UCSD-AML1 (cell line): ENCODE data around the gene POP4.

Source experiments
- DNase-seq: peaks from one replicate; lab custom pipeline; 2025; ENCODE audit not compliant: unreplicated experiment; lab: John Stamatoyannopoulos, UW

The POP4 gene

DNA sequence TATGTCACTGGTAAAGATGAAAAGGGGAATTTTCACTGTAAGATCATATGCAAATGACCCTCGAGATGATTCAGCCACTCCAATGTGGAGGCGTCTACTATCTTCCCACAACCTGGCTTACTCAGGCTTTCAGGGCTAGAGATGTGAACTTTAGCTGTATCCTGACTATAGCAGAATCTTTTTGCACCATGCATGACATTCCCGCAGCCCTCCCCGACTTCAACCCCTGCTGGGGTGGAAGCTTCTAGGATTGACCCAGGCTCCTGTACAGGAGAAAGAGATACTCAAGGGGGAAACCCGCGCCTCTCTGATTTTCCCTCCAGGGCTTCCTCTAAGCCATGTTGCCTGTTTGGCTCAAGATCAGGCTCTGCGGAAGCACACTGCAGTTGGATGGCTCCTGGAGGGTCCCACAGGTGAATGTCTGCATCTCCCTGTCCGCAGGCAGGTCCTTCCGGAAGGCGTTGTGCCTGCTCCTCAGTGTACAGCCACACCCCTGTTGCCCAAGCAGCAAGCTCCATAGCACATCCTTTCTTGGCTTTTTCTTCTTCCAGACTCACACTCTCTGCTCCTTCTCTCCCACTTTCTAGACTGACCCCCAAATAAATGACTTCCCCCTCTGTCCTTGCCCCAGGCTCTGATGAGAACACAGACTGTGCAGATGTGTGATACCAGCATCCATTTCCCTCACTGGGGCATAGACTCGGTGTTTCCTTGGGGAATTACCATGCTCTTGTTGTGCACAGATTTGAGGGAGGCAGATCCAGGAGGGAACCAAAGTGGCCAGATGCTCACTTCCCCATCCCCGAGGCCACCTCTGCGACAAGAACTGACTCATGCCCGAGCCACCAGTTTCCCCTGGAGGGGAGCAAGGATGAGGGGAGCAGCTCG lies 29.1 kb upstream of the POP4 start:
- DNase-seq, result no peak

DNA sequence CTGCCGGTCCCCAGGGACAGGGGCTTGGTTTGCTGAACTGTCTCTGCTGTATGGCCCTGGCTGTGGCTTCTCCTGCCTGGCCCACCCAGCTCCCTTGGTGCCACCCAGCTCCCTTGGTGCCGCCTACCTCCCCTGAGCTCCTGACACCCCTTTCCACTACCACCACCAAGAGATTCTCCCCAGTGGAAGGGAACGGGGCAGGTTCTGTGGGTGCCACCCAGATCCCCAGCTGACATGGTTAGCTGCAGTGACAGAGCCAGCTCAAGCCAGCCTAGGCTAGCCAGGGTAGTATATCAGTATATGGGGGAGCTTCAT lies 28.5 kb upstream of the POP4 start:
- no peak for DNase-seq

- no peak for DNase-seq
These were observed 27.7 kb upstream of the POP4 start for GRCh38 chr19:29578349-29578748.

DNA sequence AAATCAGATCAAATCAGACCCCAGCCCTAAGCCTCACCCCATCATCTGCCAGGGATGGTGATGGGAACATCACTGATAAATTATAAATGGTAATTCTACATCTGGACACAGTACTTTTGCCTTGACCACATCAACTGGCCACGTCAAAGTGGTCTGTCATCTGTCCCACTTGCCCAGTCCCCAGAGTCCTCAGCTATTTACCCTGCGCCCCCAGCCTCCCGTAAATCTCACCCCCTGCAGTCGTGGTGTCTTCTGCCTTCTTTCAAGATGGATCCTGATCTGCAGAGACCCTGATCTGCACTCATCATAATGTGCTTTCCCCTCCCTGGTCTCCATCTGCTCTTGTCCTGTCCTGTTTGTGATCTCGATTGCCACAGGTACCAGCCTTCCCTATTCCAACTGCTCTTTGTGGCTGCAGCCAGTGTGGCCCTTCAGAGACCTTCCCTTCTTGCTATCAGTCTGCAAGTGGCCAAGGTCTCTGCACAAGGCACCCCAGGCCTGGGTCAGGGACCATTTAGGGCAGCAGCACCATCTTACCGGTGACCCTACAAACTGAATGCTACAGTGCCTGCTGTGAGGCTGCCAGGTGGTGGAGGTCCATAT lies 26.7 kb upstream of the POP4 start:
- DNase-seq, result no peak

GRCh38 chr19:29581398-29581797 lies 24.7 kb upstream of the POP4 start:
- DNase-seq, result no peak

DNA sequence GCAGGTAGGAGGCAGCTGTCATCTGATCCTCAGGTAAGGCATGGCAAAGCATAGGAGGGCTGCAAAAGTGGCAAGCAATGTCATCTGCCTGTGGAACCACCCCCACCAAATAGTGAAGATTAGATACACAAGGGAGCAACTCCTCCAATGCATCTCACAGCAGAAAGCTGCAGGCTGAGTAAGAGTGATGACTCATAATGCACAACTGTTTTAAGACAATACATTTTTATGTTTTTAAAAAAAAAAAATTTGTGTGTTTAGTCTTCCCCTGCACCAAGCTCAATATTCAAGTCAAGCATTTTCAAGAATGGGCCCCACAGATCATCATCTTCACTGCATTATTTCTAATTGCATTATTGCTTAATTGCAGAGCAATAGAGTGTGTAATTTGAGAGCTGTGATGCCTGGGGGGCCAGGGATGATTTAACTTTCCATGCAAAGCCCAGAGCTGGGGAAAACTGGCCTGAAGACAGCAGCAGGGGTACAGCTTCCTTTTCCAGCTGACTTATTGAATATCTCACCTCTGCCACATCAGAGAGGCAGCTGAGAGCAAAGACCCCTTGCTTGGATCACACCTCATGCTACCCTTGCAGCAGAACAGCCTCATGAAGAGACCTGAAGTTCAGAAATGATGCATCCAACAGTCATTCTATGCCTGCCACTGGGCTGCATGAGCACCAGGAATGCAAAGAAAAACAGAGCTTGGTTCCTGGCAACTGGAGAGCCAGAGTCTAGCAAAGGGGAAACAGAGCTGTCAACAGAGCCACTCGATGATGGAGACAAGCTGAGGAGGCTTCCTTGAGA lies 22.7 kb upstream of the POP4 start:
- DNase-seq, result no peak

- no peak for DNase-seq
These were observed 19.7 kb upstream of the POP4 start for GRCh38 chr19:29586401-29586800.

GRCh38 chr19:29587059-29587458 lies 19.0 kb upstream of the POP4 start:
- no peak for DNase-seq

GRCh38 chr19:29587518-29587986 lies 18.5 kb upstream of the POP4 start:
- no peak for DNase-seq

GRCh38 chr19:29588095-29588494 lies 18.0 kb upstream of the POP4 start:
- DNase-seq, result no peak

- no peak for DNase-seq
These were observed 15.8 kb upstream of the POP4 start for GRCh38 chr19:29590278-29590677.

DNA sequence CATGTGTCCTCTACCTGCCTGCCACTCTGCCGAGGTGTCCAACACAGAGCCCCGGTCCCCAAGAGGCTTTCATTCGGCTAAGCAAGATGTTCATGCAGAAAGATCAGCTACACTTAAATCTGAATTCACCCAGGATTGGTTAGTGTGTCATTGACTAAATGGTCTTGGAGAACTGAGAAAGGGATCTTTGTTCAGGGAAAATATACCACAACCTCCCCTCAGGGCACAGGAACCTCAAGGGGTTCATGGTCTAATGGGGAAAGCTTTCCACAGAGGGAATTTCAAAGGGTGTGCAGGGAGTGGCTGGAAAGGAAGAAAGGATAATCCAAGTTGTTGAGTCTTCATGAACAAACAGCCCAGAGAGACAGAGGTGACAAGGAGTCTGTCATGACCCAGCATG lies 14.4 kb upstream of the POP4 start:
- no peak for DNase-seq

GRCh38 chr19:29593869-29594268 lies 12.2 kb upstream of the POP4 start:
- no peak for DNase-seq

- no peak for DNase-seq
These were observed 9.9 kb upstream of the POP4 start for GRCh38 chr19:29596080-29596727.

DNA sequence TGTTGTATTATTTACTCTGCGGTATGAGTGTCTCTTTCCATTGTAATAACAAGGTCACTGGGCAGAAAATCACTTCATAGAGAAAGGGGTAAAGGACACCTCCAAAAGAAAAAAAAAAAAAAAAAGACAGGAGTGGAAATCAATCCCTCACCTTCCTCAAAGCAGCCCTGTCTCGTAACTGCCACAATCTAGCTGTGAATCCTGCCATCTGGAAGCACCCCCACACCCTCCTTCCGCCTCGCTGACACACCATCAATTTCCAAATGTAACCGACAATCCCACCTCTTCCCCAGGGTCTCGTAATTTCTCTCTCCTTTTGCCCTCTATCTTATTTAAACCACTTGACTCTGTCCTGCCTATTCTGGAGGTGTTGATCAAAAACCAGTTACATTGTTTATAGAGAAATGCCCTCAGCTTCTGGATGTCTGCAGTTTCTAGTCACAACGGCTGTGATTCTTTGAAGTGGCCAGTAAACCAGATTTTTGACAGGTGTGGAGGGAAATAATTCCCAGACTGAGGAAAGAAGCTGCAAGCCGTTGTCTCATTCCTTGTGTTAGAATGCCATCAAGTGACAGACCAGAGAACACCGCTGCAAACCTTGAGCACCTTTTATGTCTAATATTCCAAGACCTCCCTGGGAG lies 9.1 kb upstream of the POP4 start:
- DNase-seq, result no peak

- DNase-seq, result no peak
These were observed 8.0 kb upstream of the POP4 start for GRCh38 chr19:29598036-29598435.

DNA sequence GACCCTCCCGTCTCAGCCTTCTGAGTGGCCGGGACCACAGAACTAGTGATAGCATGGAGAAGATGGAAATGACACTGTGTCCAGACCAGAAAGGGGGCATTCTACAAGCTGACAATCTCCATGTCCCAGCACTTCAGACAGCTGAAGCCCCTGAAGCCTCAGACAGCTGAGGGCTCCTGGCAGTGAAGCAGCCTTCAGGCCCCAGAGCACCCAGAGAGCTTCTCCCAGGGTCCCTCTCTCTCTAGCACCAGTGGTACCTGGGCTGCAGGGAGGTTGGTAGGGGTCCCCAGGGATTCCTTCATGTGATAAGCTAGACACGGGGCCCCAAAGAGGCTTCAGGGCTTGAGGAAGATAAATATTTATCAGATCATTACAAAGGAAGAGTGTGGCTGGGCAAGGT lies 7.6 kb upstream of the POP4 start:
- no peak for DNase-seq

- no peak for DNase-seq
These were observed 2.8 kb upstream of the POP4 start for GRCh38 chr19:29603308-29603707.

DNA sequence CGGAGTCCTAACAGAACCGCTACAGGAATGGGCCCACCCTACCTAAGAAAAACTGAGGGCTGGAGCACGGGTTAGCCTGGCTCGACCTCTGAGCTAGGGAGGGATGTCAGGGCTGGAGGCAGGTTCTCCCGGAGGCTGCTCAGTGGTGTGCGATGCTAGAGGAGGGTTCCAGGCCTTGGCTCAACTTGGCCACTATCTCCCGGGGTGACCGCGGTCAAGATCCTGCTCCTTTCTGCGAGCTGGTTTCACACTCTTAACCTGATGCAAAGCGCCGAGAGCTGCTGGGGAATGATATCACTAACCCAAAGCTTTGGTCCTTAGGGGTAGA lies 301 bp downstream of the POP4 start:
- DNase-seq, result no peak

GRCh38 chr19:29609636-29610035 lies 3.6 kb downstream of the POP4 start:
- DNase-seq, result no peak

- no peak for DNase-seq
These were observed 4.1 kb downstream of the POP4 start for GRCh38 chr19:29610213-29610573.
